ENCODE results near the gene POLR3GL.

- TF ChIP-seq EZH2 (IDR thresholded peaks at IDR 0.05) = no peak
- TF ChIP-seq POLR2AphosphoS5 (IDR thresholded peaks at IDR 0.05; ENCODE audit: borderline replicate concordance, low read depth, low read length) = no peak
- no peak for TF ChIP-seq FOXP2 (optimal IDR thresholded peaks at IDR 0.05; ENCODE audit: control extremely low read depth, extremely low read length, insufficient read depth)
Observed at GRCh38 chr1:145958734-145959133, 5.8 kb upstream of the POLR3GL start.

Data from SK-N-MC (cell line).